Stimulated activated CD4-positive, alpha-beta T cell treated with anti-CD3 and anti-CD28 coated beads, Interleukin-15, amount 100 ng/mL, for 24 hours (primary cell): Measurements from ENCODE around the gene GBP7.
"Not testable (repeated sequence)": the region's sequence is repeated elsewhere in the genome, so short reads cannot be mapped to it uniquely, and the experiment has no call there.

Experiments
- DNase-seq: peaks from one replicate; pipeline ENCODE4 v3.0.0-alpha.2; 2020

Gene GBP7

DNA sequence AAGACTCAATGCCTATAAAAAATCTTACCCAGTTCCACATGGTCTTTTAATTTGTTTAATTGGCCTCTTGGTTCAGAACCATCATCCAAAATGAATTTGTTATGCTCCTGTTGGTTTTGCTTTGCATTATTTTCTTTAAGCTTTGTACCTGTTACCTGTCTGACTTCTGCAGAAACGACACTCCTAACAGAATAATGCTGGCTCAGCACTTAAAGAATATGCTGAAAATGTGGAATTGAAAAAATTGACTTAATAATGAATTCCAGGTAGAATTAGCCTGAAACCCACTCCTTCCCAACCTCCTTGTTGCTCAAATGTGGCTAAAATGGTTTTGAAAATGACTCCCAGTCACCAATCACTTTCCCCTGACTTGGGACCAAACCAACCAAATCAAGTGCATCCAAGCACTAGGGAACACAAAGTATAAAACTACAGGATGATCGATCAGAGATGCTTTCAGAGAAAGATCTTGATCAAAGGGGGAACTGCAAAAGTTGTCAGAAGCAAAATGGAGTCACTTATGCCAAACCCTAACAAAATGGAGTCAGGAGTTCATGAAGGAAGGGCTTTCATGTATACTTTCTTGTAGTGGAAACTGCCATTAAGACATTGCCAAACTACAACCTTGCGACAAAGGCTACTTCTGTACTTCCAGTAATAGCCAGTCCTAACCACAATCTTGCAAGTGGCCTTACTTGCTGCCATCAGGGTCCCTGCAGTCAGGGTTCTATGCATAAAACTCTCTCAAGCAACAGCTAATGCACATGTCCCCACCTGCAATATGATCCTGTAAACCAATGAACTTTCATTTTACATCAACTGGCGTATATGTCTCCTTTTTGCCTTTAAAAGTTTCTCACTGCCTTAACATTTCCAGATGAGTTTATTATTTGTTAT, 5.4 kb downstream of the GBP7 start:
- DNase-seq = no peak

DNA sequence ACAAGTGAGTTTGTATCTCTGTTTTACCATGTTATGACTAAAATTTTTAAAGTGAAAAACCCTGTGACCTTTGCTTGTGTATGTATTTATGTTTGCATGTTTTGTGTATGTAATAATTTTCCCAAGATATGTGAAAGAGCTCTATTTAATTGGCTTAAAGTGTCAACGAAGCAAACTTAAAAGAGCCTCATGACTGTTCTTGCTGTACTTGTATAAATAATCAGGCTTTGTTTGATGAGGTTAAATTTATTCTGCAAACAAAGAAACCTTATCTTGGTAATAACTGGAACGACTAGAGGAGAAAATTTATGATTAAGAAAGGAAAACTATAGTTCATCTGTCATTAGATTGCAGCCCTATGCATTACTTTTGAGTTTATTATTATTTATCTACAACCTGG, 6.6 kb downstream of the GBP7 start:
- DNase-seq = no peak

DNA sequence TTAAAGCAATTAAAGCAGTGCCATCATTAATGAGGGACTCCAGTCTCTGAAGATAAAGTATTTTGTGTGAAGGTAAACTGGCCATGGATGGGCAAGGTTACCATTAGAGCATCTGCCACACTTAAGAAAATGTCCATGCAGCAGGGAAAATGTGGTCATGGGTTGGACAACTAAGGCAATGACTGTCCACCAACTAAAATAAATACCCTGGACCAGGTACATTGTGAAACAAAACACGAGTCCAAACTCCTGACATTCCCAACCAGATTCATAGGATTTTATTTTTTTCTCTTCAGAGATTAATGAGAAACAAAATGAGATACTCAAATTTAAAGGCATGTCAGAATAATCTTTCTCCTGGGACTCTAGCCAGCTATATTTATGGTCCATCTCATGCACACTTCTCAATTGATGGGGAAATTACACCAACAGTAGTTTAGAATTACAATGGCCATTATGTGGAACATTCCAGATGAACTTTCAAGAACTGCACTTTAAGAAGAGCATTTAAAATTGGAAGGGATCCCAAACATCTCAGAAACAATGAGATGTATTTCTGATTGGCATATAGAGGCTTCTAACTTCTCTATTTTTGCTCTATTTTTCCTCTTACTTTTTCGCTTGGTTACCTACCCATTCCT, 8.1 kb downstream of the GBP7 start:
- no peak for DNase-seq

DNA sequence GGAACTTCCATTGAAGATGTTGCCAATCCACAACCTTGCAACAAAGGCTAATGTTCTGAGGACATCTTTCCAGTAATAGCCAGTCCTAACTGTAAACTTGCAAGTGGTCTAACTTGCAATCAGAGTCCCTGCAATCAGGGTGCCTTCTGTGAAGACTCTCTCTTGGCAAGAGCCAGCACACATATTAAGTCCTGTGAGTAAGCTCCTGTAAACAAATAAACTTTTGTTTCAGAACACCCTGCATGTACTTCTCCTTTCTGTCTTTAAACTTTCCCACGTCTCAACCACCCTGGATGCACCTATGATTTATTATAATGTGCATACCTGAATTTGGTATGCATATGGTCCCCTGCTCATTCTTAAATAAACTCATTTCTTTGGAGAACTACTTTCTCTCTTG, 9.1 kb downstream of the GBP7 start:
- no peak for DNase-seq

DNA sequence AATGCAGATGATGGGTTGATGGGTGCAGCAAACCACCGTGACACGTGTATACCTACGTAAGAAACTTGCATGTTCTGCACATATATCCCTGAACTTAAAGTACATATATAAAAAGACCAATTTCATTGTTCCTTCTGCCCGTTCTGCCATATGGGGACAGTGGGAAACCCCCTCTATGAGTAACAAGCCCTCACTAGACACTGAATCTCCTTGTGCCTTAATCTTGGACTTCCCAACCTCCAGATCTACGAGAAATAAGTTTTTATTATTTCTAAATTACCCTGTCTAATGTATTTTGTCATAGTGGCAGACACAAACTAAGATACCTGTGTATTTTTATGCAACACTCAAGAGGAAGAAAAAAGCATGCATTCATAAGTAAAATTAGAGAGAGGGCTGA, 10.0 kb downstream of the GBP7 start:
- DNase-seq = no peak

DNA sequence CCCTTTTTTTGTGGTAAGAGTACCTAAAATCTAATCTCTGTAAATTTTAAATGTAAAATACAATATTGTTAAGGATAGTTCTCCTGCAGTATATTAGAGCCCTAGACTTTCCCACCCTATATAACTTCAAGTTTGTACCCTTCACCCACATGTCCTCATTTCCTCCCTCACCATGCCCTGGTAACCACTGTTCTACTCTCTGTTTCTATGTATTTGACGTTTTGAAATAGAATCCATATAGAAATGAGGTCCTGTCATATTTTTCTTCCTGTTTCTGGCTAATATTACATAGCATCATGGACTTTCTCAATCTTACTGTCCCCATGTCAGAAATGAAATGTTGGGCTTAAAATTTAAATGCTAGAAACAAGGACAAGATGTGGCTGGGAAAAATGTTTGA, 24.8 kb downstream of the GBP7 start:
- DNase-seq = no peak

DNA sequence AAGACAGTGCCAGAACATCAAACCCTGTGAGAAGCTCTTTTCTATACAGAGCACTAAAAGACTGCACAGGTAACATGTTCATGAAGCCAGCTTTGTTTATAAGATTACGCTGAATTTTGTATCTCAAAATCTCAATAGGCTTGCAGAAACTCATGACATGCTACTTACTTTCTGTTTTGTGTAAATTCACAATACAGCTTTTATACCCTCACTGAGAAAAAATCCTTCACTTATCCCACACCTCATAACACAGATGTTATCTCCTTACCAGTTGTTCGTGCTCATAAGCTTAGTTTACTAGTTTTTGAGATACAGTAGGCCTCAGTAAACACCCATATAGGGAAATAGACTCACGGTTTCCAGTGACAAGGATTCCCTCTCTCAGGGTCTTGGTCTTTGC, 25.8 kb downstream of the GBP7 start:
- no peak for DNase-seq

DNA sequence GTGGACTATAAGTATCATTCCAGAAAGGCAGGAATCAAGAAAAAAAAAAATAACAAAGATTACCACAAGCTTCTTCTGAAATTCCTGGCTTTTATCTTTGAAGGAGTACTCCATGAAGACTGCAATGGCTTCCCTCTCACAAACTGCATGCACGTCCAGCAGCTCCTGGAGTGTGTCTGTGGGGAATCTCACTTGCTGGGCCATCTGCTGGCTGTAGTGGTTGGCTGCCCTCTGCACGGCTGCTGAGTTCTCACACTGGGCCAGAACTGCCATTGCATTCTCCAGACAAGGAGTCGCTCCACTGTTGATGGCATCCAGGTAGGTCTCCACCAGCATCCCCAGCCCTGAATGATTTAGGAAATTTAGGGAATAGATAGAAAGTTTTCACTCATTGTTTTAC, 26.6 kb downstream of the GBP7 start:
- no peak for DNase-seq

DNA sequence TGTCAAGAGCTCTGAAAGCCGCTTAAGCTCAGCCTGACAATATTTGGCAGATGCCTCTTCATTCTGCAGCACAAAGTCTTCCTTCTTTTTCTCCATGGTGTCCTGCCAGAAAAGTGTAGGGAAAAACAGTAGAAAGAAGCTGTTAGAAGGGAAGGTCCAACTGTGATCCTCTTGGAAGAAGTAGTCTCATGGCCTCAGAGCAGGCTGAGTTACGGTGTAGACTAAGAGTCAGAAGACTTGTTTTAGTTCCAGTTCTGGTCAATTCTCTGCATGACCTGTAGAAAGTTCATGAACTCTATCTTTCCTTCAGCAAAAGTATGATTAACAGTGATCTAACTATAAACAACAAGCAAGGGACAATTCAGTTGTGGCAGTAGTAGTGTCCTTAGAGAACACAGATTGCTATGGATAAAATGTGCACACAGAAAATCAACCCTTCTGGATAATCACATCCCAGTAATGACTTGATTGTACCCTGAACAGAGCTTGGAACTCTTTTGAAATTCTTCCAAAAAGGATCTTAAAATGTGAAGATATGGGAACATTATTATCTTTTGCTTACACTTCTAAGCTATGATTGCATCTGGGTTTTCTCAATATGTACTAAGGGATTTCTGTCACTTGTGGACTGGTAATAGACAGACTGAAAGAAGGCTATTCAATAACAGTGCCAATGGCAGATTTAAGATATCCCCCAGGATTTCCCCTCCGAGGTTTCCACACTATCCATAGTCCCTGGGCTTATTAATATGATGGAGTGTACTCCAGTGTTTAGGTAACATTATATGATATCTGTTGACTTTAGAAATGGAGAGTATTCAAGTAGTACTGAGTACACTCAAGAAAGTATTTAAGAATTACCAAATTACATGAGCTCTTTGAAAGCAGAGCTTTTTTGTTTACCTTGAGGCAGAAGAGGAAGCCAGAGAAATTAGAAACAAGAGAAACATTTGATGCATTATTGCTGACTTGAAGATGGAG, 27.8 kb downstream of the GBP7 start:
- DNase-seq = no peak

DNA sequence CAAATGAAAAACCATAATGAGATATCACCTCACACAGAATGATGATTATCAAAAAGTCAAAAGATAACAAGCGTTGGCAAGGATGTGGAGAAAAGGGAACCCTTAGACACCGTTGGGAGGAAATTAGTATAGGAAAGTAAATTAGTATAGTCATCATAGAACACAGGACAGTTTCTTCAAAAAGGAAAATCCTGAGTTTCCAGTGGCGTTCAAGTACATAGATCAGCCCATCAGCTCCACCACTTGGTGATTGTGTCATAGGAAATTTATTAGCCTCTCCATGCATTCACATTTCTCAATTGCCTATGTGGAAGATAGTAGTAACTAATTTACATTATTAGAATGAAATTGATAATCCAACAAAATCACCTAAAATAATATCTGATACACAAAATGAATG, 29.1 kb downstream of the GBP7 start:
- no peak for DNase-seq

DNA sequence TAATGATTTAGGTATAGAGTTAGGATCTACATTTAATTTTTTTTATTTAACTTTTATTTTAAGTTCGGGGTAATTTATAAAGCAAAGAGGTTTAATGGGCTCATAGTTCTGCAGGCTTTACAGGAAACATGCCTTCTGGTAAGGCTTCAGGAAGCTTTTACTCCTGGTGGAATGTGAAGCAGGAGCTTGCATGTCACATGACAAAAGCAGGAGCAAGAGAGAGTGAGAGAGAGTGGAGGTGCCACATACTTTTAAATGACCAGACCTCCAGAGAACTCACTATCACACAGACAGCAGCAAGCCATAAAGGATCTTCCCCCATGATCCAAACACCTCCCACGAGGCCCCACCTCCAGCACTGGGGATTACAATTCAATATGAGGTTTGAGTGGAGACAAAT, 32.3 kb downstream of the GBP7 start:
- DNase-seq = no peak

DNA sequence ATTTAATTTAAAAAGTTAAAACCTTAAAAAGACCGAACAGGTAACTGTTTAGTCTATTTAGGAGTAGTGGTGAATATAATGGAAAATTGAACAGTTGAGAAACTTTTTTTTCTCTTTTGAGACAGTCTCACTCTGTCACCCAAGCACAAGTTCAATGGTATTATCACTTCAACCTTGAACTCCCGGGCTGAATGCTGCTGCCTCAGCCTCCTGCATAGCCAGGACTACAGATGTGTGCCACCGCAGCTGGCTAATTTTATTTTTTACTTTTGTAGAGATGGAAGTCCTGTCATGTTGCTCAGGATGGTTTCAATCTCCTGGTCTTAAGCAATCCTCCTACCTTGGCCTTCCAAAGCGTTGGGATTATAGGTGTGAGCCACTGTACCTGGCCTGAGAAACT, 33.6 kb downstream of the GBP7 start:
- no peak for DNase-seq

DNA sequence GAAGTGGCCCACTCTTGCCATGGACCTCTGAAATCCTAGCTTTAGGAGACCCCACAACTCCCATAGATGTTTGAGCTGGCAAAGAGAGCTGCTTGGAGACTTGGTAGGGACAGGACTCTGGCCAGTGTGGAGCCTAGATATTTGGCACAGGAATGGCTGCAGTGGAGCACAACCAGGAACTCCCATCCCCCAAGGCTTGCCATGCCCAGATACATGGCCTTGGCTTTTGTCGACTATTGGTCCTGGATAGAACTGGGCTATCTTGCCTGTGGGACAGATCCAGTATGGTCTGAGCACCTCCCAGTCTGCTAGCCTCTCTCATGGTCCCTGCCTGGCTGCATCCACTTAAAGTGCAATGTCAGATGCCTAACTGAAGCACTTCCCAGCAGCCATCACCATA, 42.1 kb downstream of the GBP7 start:
- DNase-seq = no peak

DNA sequence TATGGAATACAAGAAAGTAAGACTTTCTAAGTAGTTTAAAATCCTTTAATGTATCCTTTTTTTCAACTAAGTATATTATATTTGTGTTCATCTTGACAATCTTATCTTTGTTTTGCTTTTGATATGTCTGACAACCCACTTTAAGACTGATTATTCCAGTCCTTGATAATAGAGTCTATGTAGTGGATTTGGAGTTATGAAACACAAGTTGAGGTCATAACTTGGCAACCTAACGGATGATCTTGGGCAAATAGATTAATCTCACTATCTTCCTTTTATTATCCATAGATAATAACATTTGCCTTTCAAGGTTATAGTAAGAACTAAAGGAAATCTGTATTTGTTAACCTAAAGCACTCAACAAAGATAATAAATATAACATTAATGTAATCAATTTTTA, 45.1 kb downstream of the GBP7 start:
- no peak for DNase-seq

DNA sequence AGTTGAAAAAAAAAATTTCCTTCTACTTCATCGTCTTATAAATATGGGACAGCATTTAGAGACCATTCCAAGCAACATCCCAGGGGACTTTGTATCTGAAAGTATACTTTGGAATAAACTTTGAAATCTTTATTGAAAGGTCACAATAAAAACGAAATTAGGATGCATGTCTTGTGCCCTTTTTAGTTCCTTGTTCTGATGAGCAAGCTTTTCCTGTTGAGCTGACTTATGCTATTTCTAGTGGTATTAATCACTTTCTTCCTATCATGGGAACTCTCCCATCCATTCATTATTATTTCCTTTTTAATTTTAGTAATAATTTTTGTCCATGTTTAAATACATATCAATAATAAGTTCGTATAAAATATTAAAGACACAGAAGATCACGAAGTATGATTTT, 45.9 kb downstream of the GBP7 start:
- DNase-seq = no peak

DNA sequence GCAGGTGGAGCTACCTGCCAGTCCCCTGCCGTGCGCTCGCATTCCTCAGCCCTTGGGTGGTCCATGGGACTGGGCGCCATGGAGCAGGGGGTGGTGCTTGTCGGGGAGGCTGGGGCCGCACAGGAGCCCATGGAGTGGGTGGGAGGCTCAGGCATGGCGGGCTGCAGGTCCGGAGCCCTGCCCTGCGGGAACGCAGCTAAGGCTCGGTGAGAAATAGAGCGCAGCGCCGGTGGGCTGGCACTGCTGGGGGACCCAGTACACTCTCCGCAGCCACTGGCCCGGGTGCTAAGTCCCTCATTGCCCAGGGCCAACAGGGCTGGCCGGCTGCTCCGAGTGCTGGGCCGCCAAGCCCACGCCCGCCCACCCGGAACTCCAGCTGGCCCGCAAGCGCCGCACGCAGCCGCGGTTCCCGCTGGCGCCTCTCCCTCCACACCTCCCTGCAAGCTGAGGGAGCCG, 47.8 kb downstream of the GBP7 start:
- not testable (repeated sequence) for DNase-seq

DNA sequence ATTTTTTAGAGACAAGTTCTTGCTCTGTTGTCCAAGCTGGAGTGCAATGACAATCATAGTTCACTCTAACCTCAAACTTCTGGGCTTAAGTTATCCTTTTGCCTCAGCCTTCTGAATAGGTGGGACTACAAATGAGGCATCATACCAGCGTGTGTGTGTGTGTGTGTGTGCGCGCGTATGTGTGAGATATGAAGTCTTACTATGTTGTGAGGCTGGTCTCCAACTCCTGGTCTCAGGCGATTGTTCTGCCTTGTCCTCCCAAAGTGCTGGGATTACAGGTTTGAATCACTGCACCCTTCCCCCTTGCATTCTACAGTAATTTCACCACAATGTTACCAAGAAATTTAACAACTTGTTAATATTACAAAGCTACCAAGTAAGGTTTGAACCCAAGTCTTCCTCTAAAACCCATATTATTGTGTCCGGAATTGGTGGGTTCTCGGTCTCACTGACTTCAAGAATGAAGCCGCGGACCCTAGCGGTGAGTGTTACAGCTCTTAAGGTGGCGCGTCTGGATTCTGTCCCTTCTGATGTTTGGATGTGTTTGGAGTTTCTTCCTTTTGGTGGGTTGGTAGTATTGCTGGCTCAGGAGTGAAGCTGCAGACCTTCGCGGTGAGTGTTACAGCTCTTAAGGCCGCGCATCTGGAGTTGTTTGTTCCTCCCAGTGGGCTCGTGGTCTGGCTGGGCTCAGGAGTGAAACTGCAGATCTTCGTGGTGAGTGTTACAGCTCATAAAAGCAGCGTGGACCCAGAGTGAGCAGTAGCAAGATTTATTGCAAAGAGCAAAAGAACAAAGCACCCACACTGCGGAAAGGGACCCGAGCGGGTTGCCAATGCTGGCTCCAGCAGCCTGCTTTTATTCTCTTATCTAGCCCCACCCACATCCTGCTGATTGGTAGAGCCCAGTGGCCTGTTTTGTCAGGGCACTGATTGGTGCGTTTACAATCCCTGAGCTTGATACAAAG, 48.9 kb downstream of the GBP7 start:
- DNase-seq = peak; percentile 75

DNA sequence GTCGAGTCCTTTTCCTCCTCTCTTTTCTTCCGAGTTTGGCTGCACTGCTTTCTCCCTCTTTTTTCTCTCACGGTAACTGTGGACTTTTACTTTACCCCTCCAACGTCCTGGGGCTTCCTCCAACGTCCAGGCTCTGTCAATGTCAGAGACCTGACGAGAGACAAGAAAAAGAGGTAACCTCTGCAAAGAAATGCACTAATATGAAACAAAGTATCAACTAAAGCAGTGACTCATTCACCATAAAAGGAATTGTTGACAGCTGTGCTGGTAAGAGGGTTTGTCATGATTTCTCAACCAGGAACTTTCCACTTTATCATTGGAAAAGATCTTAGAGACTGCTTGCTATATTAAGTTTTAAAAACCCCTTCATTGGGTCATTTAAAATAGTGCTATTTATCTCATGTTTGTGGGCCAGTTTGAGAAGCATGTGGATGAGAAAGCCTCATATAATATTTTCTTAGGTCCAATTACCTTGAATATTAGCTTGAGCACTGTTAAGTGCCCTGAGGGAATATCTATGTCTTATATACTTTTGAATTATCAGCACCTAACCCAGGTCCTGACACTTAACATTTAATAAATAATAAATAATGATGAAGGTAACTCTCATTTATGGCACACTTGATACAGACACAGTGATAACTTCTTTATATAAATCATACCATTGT, 49.8 kb downstream of the GBP7 start, which contains the start of gene GBP2:
Gene GBP2, minus strand, starts transcription at position 202 of the 668 bp plus-strand sequence. CDS start 4,148 bp downstream, outside the sequence.
- peak; percentile 31 for DNase-seq

DNA sequence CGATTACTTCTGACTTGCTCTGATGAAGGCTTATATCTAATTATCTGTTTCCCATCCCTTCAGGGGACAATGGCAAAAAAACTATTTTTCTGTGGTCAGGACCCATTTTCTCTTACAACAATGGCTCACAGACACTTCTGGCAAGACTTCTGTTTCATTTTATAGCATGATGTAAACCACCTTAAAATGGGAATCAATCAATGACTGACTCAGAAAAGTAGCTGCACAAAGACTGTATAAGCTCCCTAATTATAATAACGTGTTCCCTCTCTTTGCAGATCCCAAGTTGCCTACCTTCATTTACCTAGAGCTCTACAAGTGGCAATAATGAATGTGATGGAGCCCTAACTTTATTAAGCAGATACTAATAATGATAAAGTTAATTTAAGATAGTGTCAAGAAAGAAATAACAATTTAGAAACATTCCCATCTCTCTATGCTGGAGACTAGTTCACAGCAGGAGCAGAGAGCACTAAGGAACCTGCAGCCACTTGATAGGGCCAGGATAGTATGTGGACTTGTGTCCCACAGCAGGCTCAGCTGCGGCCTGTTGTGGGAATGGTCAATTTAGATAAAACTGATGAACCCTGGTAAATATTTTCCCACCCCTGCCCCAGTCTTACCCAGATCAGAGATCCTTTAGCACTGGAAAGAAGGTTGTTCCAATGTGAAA, 50.4 kb downstream of the GBP7 start:
- DNase-seq = no peak

DNA sequence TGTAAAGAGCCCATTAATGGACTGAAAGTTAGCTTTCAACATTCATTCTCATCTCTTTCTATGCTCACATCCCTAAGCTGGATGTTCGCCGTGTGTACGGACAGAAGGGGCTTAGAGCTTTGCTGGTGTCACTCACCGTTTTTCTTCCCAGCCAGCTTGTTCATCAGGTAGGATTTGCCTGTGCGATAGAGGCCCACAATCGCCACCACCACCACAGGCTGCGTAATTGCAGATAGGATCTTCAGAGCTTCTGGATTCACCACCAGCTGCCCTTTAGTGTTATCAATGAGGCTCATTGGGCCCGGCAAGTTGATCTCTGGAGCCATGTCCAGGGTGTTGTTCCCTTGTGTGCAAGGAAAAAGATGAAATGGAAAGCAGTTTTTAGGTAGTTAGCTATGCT, 54.2 kb downstream of the GBP7 start:
- no peak for DNase-seq

DNA sequence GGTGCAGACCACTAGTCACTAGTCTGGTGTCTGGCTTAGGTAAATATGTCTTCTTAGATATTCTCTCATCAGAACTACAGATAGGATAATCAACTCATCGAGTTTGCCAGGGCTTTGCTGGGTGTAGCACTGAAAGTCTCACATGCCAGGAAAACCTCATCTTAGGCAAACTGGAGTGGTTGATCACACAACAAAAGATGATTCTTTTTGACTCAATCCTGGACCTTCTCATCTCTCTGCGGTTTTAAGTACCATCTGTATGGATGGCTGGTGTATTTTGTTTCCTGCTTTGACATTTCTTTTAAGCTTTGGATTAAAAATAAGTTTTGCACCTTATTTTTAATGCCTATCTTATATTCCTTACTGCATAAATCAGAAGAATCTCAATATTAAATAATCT, 61.1 kb downstream of the GBP7 start:
- DNase-seq = no peak
